Tibial nerve (tissue), 4 donors: ENCODE data around the gene GPS1. TPM values are rescaled to one million over a fixed set of nuclear protein-coding genes. Genes with fewer than 3 reads are reported as not detected.

Experiments used
- DNase-seq, 2 donors: peaks; one replicate each; pipeline ENCODE4 v3.0.0-alpha.2; 2019; ENCODE audit warnings: low spot score in 2 of 2
- H3K27ac ChIP-seq, 4 donors: fragments of 200-600 bp; sonication (generic) in 3 of 4; one replicate each; pipeline ENCODE4 v1.5.1; 2017 to 2019; ENCODE audit warnings: mild to moderate bottlenecking in 1 of 4
- H3K27me3 ChIP-seq, 2 donors: fragments of 200-600 bp; sonication (generic) in 1 of 2; one replicate each; pipeline versions ENCODE4 v1.5.1 to v1.6.0; 2017 to 2019
- H3K36me3 ChIP-seq, 3 donors: fragments of 200-600 bp; sonication (generic); one replicate each; pipeline ENCODE4 v1.5.1; 2018 to 2019
- H3K4me1 ChIP-seq, 4 donors: fragments of 200-600 bp; sonication (generic) in 3 of 4; one replicate each; pipeline ENCODE4 v1.5.1; 2017 to 2019
- H3K4me3 ChIP-seq, 4 donors: fragments of 200-600 bp; sonication (generic) in 3 of 4; one replicate each; pipeline ENCODE4 v1.5.1; 2017 to 2019; ENCODE audit warnings: mild to moderate bottlenecking in 1 of 4, moderate library complexity in 1 of 4
- H3K9me3 ChIP-seq, 4 donors: fragments of 200-600 bp; sonication (generic) in 3 of 4; one replicate each; pipeline ENCODE4 v1.5.1; 2017 to 2019
- CTCF ChIP-seq, 5 experiments: fragments of 200-600 bp in 3 of 5; fragments of 450-650 bp in 2 of 5; sonication (generic) in 3 of 5; IDR thresholded peaks; one replicate each; pipeline ENCODE4 v1.5.1; 2016 to 2019; ENCODE audit warnings: antibody characterized with exemption in 5 of 5, mild to moderate bottlenecking in 3 of 5, moderate library complexity in 2 of 5
- EP300 ChIP-seq, 2 donors: sonication (generic); formaldehyde crosslinking; IDR thresholded peaks; one replicate each; pipeline ENCODE4 v1.6.1; 2017; ENCODE audit warnings: antibody characterized with exemption in 2 of 2, mild to moderate bottlenecking in 1 of 2
- POLR2A ChIP-seq, 2 donors: fragments of 450-650 bp; IDR thresholded peaks; one replicate each; pipeline ENCODE4 v1.6.1; 2017; ENCODE audit warnings: antibody characterized with exemption in 2 of 2, mild to moderate bottlenecking in 2 of 2, moderate library complexity in 2 of 2
- WGBS, 2 donors: methylation state at CpG; one replicate each; pipeline ENCODE4 v1.1.5; 2018; 5-methylcytosine and 5-hydroxymethylcytosine counted together
- total RNA-seq, 4 donors: library from RNA; depleted of rRNA; stranded (reverse); fragments of >200 nt; gene quantifications; one replicate each; pipeline ENCODE4 v1.1.0, GENCODE V29; 2016

The GPS1 gene
- total RNA-seq, 4 donors from 2014 or later: 74.9 to 134 (median 92.9) TPM

- Histone ChIP-seq H3K4me1 (peaks cover 0 to 9% (median 1%) of the 10 kb centered on the region in 4 donors), H3K36me3 (no peaks in the 10 kb centered on the region), H3K27me3 (no peaks in the 10 kb centered on the region), H3K4me3 (no peak overlapping the region), H3K27ac (no peak overlapping the region), H3K9me3 (no peaks in the 10 kb centered on the region)
- DNase-seq: no peak
- 84 to 86% methylated on average over 6 of the region's 6 CpGs for whole genome bisulfite sequencing, 2 donors
- TF ChIP-seq EP300 (IDR thresholded peaks at IDR 0.05) (no peak), CTCF (IDR thresholded peaks at IDR 0.05) (no peak), POLR2A (IDR thresholded peaks at IDR 0.05) (no peak)
Measured at GRCh38 chr17:82072827-82073226, 21.1 kb downstream of the GPS1 start.

GRCh38 chr17:82073446-82073845, 21.7 kb downstream of the GPS1 start:
- Histone ChIP-seq H3K36me3 (peaks cover 0 to 2% (median 0%) of the 10 kb centered on the region in 3 donors), H3K9me3 (no peaks in the 10 kb centered on the region), H3K4me1 (peaks cover 0 to 15% (median 4%) of the 10 kb centered on the region in 4 donors), H3K27ac (no peak overlapping the region), H3K4me3 (no peak overlapping the region), H3K27me3 (no peaks in the 10 kb centered on the region)
- 83 to 91% methylated on average over 9 of the region's 9 CpGs for WGBS, 2 donors
- DNase-seq: no peak
- TF ChIP-seq EP300 (IDR thresholded peaks at IDR 0.05) (no peak), POLR2A (IDR thresholded peaks at IDR 0.05) (no peak), CTCF (IDR thresholded peaks at IDR 0.05) (no peak)

GRCh38 chr17:82076018-82076784, 24.5 kb downstream of the GPS1 start:
- 78 to 81% methylated on average over 25 of the region's 25 CpGs for WGBS, 2 donors

GRCh38 chr17:82076785-82077591, 25.3 kb downstream of the GPS1 start:
- no peak for DNase-seq
- peaks cover 0 to 38% (median 8%) of the 10 kb centered on the region in 3 donors for H3K36me3 ChIP-seq
- TF ChIP-seq POLR2A (IDR thresholded peaks at IDR 0.05) (no peak), CTCF (IDR thresholded peaks at IDR 0.05) (peak in 1 of 5 experiments; percentile 17), EP300 (IDR thresholded peaks at IDR 0.05) (no peak)
- H3K27me3 ChIP-seq: no peaks in the 10 kb centered on the region
- 51 to 58% methylated on average over 15 of the region's 21 CpGs for WGBS, 2 donors
- H3K27ac ChIP-seq: peak overlapping the region in 2 of 4 donors; percentile 72 to 77
- no peaks in the 10 kb centered on the region for H3K9me3 ChIP-seq
- H3K4me1 ChIP-seq: peaks cover 0 to 22% (median 5%) of the 10 kb centered on the region in 4 donors
- no peak overlapping the region for H3K4me3 ChIP-seq

More at GRCh38 chr17:82076018-82076784, 24.5 kb downstream of the GPS1 start:
- no peak for DNase-seq
- H3K4me3 ChIP-seq: no peak overlapping the region
- H3K36me3 ChIP-seq: peaks cover 0 to 30% (median 6%) of the 10 kb centered on the region in 3 donors
- H3K4me1 ChIP-seq: peaks cover 0 to 22% (median 5%) of the 10 kb centered on the region in 4 donors
- TF ChIP-seq CTCF (IDR thresholded peaks at IDR 0.05): no peak
- no peak for TF ChIP-seq POLR2A (IDR thresholded peaks at IDR 0.05)
- H3K27ac ChIP-seq: no peak overlapping the region
- no peaks in the 10 kb centered on the region for H3K9me3 ChIP-seq
- no peaks in the 10 kb centered on the region for H3K27me3 ChIP-seq
